IMR-90 (cell line): ENCODE results near the gene NEK9.

Source experiments
- BHLHE40 ChIP-seq: fragments of 150-350 bp; IDR thresholded peaks from 2 replicates; pipeline ENCODE4 v1.6.1; 2016; ENCODE audit warnings: mild to moderate bottlenecking, low read depth, low read length
- CEBPB ChIP-seq: IDR thresholded peaks from 2 replicates; pipeline ENCODE4 v1.6.1; 2012; ENCODE audit warnings: low read depth, low read length, improper control_type of control experiment
- CHD1 ChIP-seq: IDR thresholded peaks from 2 replicates; pipeline ENCODE4 v1.6.1; 2012; ENCODE audit warnings: low read depth, low read length, improper control_type of control experiment
- CTCF ChIP-seq: conservative IDR thresholded peaks from 2 replicates; pipeline ENCODE4 v1.5.1; 2012; ENCODE audit warnings: mild to moderate bottlenecking, low read depth, low read length, improper control_type of control experiment
- FOS ChIP-seq: fragments of 150-350 bp; IDR thresholded peaks from 2 replicates; pipeline ENCODE4 v1.6.1; 2016; ENCODE audit warnings: low read depth, low read length
- MAZ ChIP-seq: IDR thresholded peaks from 2 replicates; pipeline ENCODE4 v1.6.1; 2012; ENCODE audit warnings: low read depth, mild to moderate bottlenecking, low read length, improper control_type of control experiment, moderate library complexity, borderline replicate concordance
- MXI1 ChIP-seq: IDR thresholded peaks from 2 replicates; pipeline ENCODE4 v1.6.1; 2012; ENCODE audit warnings: low read depth, mild to moderate bottlenecking, low read length, moderate library complexity, borderline replicate concordance
- POLR2A ChIP-seq: IDR thresholded peaks from 2 replicates; pipeline ENCODE4 v1.6.1; 2012; ENCODE audit warnings: mild to moderate bottlenecking, low read depth, low read length
- RAD21 ChIP-seq: IDR thresholded peaks from 2 replicates; pipeline ENCODE4 v1.6.1; 2012; ENCODE audit warnings: low read length, improper control_type of control experiment
- RCOR1 ChIP-seq: IDR thresholded peaks from 2 replicates; pipeline ENCODE4 v1.6.1; 2012; ENCODE audit warnings: mild to moderate bottlenecking, low read length, improper control_type of control experiment; ENCODE audit not compliant: insufficient replicate concordance
- RFX5 ChIP-seq: IDR thresholded peaks from 2 replicates; pipeline ENCODE4 v1.8.0; 2012; ENCODE audit warnings: low read depth, mild to moderate bottlenecking, low read length, moderate library complexity
- SMC3 ChIP-seq: fragments of 150-350 bp; IDR thresholded peaks from 2 replicates; pipeline ENCODE4 v1.6.1; 2016; ENCODE audit warnings: low read depth, mild to moderate bottlenecking, antibody characterized with exemption, low read length, moderate library complexity
- USF2 ChIP-seq: fragments of 150-350 bp; IDR thresholded peaks from 2 replicates; pipeline ENCODE4 v1.6.1; 2017; ENCODE audit warnings: mild to moderate bottlenecking, antibody characterized with exemption, low read length, low read depth

GRCh38 chr14:75126679-75127473, at the start of gene NEK9:
- peak; percentile 79; the same call in 1 of the 2 replicates for TF ChIP-seq POLR2A
- TF ChIP-seq CTCF: no peak
- TF ChIP-seq MXI1: 0 out of 2 replicates have a peak, but pooled peaks have one; percentile 19
- TF ChIP-seq USF2: no peak; the same call in 1 of the 2 replicates
- peak; percentile 56; the same call in 1 of the 2 replicates for TF ChIP-seq MAZ
- TF ChIP-seq SMC3: no peak
- no peak for TF ChIP-seq CEBPB
- TF ChIP-seq RCOR1: no peak
- TF ChIP-seq BHLHE40: no peak
- TF ChIP-seq FOS: no peak
- TF ChIP-seq RFX5: no peak
- no peak; the same call in 1 of the 2 replicates for TF ChIP-seq RAD21
- TF ChIP-seq CHD1: no peak
